C1 segment of cervical spinal cord (tissue), 14 donors: ENCODE data around the gene KCNH2.

Source experiments
- DNase-seq, 14 donors: peaks; one replicate each; lab custom pipeline; 2025; lab: John Stamatoyannopoulos, UW

KCNH2 gene

DNA sequence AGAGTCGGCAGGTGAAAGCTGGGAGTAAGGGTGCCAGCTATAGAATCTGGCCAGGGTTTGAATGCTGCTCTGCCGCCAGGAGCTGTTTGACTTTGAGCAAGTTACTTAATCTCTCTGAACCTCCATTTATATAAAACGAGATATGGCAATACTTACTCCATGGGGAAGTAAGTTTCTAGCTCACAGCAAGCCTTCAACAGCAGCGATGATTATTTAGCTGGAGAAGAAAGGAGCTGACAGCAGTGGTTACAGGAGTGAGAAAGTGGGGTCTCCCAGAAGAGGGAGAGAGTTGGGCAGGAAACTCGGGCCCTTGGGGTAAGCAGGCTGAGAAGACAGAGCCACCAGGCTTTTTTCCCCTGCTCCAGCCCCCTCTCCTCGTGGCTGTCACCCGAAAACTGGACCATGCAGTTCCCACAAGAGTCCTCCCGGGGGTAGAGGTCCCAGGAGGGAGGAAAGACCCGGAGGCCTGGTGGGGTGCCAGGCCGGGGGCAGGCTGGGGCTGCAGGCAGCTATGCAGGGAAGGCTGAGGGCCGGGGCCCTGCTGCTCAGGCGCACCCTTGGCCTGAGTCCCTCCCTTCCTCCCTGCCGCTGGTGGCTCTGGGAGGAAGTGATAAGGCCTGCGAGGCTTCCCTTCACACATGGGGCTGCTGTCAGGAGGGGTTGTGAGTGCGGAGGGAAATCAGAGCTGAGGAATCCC is 16.2 kb upstream of the KCNH2 start:
- no peak for DNase-seq

DNA sequence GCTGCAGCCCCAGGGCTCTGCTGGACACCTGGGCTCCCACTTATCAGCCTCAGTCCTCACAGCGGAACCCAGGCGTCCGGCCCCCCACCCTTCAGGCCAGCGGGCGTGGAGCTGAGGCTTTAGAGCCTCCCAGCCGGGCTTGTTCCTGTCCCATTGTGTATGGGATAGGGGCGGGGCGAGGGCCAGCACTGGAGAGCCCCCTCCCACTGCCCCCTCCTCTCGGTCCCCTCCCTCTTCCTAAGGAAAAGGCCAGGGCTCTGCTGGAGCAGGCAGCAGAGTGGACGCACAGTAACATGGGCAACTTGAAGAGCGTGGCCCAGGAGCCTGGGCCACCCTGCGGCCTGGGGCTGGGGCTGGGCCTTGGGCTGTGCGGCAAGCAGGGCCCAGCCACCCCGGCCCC is 15.4 kb upstream of the KCNH2 start:
- DNase-seq = no peak

DNA sequence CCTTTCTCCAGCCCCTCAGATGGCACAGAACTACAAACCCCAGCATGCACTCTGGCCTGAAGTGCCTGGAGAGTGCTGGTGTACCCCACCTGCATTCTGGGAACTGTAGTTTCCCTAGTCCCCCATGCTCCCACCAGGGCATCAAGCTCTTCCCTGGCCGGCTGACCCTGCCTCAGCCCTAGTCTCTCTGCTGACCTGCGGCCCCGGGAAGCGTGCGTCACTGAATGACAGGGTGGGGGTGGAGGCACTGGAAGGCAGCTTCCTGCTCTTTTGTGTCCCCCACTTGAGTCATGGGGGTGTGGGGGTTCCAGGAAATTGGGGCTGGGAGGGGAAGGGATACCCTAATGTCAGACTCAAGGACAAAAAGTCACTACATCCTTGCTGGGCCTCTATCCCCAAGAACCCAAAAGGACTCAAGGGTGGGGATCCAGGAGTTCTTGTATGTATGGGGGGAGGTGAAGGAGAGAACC is 14.7 kb upstream of the KCNH2 start:
- no peak for DNase-seq

DNA sequence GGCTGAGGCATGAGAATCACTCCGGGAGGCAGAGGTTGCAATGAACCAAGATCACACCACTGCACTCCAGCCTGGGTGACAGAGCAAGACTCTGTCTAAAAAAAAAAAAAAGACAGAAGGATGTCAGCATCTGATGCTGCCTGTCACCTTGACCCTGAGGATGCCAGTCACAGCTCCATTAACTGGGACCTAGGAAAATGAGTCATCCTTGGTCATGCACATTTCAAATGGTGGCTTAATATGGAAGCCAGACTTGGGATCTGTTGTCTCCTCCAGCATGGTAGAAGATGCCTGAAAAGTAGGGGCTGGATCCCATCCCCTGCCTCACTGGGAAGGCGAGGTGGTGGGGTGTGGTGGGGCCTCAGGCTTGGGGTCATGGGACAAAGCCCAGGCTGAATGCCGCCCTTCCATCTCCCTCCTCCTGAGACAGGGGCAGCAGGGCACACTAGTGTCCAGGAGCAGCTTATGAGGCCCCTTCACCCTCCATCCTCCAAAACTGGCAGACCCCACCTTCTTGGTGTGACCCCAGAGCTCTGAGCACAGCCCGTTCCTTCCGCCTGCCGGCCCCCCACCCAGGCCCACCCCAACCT is 14.0 kb upstream of the KCNH2 start:
- no peak for DNase-seq

DNA sequence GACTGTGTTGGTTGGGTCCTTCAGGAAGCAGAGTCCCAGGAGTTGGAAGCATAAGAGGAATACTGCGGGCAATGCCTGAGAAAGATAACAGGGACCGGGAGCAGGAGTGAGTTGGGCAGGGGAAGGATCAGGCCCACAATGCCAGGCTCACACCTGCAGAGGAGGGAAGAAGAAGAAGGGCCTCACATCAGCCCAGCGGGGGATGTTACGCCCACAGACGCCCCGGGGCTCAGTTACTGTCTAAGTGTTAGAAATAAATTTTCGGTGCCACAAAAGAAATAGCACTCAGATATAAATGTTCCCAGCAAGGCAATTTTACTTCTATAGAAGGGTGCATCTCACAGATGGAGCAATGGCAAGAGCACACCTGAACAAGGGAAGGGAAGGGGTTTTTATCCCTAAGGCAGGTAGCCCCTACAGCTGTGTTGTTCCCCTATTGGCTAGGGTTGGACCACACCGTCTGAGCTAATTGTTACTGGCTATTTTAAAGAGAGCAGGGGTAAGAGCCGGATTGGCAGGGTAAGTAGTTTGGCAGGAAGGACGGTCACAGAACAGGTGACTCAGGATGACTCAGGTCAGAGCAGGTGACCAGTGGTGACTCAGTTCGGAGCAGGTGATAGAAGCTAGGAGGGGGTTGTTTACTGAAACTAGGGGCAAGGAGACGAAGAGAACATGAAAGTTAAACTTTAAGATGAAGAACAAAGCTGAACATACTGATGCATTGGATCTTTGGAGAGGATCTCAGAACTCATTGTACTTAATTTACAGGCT is 12.5 kb upstream of the KCNH2 start, which contains the start of gene NOS3:
NOS3 (plus strand) TSS at position 602 of the 771 bp plus-strand sequence. CDS start 2,787 bp downstream, outside the sequence.
- no peak for DNase-seq

DNA sequence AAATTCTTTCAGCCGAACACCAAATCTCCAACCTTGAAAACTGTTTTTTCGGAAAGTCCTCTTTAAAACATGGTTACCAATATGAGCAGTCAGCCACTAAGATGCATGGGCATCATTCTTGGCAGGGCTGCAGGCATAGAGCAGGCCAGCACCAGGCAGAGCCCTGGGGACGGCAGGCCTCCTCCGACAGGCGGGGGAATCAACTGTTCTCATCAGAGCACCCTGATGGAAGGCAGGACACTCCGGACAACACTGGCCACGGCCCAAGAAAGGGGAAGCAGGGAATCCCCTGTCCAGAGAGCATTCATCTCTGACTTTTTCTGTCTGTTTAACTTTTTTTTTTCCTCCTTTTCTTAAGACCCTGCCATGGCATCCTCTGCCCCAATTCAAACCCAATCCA is 11.3 kb upstream of the KCNH2 start:
- DNase-seq = peak in 1 of 14 donors; percentile 17

DNA sequence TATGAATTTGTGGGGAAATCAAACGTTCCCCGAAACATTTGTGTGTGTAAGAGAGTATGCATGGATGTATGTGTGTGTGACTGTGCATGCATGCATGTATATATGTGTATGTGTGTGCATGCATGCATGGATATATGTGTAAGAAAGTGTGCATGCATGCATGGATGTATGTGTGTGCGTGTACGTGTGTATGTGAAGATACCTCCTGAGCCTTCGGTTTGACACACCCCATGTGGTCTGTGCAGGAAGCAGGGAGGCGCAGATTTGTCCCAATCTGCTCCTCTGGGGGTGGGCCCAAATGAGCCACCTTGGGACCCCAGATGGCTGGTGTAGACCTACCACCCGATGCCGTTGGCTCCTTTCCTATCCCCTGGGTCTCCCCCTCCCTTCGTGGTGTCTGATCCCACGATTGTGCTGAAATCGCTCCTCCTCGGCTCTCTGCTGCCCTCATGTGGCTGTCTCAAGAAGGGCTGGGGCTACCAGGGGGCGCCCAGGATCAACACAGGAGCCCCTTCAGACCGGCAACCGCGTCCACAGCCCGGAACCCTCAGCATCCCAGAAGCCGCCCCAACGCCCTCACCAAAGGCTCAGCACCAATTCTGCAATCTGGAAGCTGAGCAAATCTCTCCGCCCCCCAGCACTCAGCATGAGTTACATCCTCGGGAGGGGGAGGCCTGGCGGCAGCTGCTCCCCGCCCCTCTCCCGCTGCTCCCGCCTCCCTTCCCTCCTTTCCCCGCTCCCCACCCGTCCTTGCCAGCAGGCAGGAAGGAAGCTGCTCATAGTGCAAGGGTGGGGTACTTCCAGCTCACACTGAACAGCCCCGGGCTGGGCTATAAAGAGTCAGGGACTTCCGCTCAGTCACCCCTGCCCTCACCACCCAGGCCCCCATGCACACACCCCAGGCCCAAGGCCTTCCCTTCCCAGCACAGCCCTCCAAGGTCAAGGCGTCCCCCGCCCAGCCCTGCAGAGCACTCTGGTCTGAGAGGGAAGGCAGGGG is 10.4 kb upstream of the KCNH2 start:
- peak in 11 of 14 donors; percentile 19 to 70 (median 30) for DNase-seq

DNA sequence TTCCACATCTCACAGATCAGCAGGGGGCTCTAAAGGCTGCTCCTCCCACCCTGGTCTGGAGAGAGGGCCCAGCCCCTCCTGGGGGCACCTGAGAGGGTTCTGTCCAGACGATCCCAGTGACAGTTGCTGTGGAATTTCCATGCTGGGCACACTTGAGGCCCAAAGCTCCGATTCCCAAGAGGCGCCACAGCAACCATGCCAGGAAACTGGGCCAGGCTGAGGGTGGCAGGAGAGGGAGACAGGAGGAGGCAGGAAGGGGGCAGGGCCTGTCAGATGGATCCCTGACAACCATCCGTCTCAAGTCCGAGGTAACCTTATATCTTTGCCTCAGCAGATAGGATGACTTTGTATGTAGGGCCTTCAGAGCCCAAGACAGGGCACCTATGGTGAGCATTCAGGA is 8.4 kb upstream of the KCNH2 start:
- DNase-seq = no peak

DNA sequence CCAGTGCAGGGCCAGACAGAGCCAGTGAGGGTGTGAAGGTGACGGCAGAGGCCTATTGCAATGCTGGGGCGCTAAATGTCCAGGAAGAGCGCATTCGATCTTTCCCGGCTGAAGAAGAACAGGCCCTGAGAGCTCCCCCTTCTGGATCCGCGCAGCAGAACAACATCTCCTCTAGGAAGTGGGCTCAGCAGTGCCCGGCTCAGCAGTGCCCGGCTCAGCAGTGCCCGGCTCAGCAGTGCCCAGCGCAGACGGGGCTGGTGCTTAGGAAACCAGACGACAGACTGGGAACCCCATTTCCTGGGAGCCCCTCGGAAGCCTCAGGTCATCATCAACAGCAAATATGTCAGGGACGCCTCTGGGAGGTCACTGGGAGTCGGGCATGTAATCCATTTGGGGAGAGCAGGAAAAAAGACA is 8.0 kb upstream of the KCNH2 start:
- DNase-seq = peak in 10 of 14 donors; percentile 9 to 76 (median 25)

DNA sequence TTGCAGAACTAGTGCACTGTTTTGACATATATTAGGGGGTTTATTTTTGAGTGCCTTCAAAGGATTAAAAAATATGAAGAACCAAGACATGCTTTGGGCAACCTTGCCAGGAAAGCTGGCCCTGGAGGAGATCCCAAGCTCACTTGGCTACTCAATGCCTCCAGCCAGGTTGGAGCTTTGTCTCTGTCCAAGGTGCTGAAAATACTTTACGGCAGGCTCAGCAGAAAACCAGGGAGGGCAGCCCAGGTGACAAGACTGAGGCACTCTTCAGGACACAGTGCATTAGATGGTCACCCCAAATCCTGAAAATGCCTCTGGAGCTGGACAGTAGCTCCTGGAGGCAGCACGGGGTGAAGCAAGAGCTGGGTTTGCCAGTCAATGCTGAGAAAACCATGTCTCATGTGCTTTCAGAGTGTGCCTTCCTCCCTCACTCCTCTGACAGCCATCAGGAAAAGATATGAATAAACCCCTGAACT is 5.8 kb upstream of the KCNH2 start:
- peak in 1 of 14 donors; percentile 42 for DNase-seq

DNA sequence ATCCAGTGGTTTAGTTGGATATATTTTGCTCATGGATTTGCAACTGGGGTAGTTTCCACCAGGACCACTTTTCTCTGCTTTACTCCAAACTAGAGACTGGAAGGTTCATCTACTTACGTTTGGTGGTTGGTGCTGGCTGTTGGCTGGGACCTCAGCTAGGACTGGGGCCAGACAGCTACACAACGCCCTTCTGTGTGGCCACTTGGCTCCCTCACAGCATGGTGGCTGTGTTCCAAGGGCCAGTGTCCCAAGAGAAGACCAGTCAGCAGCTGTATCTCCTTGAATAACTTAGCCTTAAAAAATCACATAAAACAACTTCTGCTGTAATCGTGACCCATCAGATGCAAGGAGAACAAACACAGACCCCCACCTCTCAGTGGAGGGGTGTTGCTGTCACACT is 4.2 kb upstream of the KCNH2 start:
- peak in 13 of 14 donors; percentile 16 to 83 (median 72) for DNase-seq

DNA sequence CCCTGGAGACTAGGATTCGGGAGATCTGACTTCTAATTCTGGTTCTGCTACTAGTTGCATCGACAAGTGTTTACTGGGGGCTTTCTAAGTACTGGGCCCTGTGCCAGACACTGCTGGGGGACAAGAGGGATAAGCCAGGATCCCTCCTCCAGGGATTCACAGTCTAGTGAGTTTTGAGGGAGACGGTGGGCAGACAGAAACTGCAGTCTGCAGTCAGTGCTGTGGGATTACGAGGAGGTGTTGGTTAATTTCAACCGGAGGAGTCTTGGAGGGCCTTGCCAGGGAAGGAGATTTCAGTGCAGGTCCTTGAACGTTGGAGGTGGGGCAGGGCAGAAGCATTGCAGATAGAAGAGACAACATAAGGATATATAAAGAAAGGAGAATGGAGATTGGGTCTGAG is 3.5 kb upstream of the KCNH2 start:
- no peak for DNase-seq

DNA sequence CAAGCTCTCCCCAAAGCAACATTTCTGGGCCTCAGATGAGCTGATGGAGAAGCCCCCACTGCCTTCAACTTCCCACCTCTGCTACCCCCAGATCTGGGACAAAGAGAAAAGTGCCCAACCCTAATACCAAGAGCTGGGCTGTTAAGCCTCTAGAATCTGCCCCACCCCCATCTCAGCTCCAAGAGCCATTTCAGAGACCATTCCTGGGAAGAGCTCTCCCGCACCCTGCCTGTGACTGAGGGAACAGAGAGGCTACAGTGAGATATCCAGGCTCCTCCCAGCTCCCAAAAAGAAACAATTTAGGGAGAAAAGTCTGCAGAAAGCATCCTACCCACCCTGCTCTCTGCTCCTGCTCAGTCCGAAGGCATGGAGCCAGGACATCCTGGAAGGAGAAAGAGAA is 2.5 kb upstream of the KCNH2 start:
- DNase-seq = no peak

DNA sequence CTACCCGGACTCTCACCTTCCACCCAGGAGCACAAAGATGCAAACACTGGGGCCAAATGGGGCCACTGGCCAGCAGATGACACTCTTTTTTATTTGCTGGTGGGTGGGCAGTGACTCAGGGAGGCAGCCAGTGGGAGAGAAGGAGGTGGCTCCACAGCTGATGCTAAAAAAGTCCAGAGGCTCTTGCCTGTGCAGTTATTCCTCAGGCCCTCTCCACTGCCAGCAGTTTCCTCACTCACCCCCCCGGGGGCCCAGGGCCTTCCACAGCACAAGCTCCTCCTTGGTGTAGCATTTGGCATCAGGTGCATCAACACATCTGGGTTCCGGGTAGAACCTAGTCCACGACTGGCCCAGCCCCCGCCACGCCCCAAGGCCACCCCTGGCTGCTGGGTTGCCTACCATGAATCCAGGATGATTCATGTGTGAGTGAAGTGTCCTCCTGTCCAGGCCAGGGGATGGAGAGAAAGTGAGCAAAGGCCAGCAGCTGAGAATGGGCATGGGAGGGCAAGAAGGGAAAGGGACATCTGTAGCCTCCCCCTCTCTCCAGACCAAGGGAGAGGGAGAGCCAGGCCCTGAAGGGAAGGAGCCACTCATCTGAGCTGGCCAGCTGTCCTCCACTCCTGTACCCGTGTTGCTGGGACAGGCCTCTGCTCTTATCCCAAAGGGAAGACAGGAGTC is 1.7 kb upstream of the KCNH2 start:
- DNase-seq = peak in 2 of 14 donors; percentile 15 to 24

DNA sequence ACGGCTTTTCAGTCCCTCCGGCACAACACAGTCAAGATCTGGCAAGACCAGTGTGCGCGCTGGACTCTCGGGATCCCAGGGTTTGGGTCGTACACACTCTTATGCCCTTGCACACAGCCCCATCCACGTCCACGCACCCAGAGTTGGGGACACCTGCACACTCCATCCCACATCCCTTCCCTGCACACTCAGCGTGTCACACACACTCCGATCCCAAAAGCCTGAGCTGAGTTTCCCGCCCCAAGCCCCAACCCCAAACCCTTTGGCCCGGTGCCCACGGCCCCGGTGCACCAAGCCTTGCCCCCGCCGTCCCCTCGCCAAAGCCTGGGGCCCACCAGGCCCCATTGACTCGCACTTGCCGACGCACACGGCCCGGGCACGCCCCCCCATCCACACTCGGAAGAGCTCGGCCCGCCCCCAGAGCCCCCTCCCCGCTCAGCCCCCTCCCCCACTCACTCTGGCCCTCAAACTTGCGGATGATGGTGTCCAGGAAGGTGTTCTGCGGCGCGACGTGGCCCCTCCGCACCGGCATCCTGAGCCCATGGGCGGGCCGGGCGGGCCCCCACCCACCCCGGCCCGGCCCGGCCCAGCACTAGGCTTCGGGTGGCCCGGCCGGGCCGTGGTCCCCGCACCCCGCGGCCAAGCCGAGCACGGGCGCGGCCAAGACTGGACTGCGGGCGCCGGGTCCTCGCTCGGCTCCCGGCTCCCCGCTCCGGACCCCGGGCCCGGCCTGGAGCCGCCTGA is 567 bp downstream of the KCNH2 start:
- peak in 1 of 14 donors; percentile 30 for DNase-seq

DNA sequence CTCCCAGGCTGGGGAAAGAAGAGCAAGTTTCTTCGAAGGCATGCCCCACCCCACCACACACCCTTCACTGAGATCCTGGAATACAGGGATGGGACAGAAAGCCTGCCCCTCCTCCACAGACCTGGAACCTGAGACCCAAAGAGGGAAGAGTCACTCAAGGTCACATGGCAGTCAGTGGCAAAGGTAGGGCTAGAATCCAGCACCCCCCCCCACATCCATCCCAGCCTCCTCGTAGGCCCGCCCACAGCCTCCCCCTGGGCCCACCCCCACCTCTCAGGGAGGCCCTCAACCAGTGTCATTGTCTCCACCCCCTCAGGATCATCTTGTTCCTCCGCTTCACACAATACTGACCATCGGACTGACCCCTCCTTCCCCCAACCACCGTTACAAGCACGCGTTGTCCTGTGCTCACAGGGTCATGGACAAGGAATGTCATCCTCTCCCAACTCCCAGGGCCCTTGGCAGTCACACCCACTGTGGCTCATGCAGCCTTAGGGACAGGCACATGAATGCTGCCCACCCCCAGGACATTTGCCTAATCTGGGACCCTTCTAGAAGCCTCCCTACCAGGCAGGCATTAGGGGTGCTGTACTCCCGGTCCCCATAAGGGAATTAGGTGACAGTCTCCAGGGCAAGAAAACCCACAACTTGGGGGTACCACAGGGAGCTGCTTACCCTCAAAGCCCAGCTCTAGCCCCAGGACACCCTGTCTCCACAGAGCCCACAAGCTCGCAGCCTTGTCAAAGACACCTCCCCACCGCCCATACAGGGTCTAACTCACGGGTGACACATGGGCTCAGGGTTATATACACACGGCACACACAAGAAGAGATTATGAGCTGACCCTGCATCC is 1.4 kb downstream of the KCNH2 start:
- peak in 1 of 14 donors; percentile 49 for DNase-seq

DNA sequence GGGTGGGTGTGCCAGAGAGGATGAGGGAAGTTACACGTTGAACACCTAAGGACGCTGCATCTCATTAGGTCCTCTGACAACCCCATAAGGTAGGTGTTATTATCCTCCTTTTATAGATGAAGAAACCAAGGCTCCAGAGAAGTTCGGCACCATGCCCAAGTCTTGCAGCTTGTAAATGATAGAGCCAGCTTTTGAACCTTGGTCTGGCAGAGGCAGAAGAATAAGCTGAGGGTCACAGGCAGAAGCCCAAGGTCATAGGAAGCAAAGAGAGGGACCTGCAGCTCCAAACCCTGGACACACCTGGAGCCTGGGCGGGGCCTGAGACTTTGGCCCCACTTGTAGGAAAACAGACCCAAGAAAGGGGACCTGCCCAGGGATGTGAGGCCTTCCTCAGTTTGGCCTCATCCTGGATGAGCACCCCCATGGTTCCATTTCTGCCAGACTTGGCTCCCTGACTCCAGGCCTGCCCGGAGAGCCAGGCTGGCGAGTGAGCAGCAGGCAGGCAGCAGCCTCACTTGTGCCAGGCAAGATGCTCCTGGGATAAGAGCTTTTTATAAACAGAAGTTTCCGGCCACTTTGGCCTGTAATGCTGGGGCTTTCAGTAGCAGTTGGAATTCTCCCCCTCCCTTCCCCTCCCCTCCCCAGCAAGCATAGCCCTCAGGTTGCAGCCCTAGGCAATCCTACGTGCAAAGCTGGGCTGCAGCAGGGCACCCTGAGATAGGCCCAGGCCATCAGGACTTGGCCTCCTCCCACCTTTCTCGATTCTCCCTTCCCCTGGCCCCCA is 2.4 kb downstream of the KCNH2 start:
- DNase-seq = peak in 1 of 14 donors; percentile 66
